Panc1 (cell line): ENCODE measurements around the gene FBXW11.

ENCODE experiments used
- CTCF ChIP-seq: fragments of 450-650 bp; IDR thresholded peaks from 2 replicates; pipeline ENCODE4 v1.5.1; 2017; ENCODE audit warnings: mild to moderate bottlenecking
- POLR2AphosphoS5 ChIP-seq: IDR thresholded peaks from 2 replicates; pipeline ENCODE4 v1.6.1; 2012; ENCODE audit warnings: mild to moderate bottlenecking, low read depth, low read length, moderate library complexity

GRCh38 chr5:171891595-171891994 lies 114.8 kb downstream of the FBXW11 start:
- no peak for TF ChIP-seq CTCF
- TF ChIP-seq POLR2AphosphoS5, result no peak
